ENCODE results near the gene ROBO1. TPM values are rescaled to one million over a fixed set of nuclear protein-coding genes. Genes with fewer than 3 reads are reported as not detected.

ROBO1 gene
- total and polyA plus RNA-seq, 2 donors (not counting 1 experiment from before 2014, with no cell fraction given): 0.27 to 3.2 TPM

DNA sequence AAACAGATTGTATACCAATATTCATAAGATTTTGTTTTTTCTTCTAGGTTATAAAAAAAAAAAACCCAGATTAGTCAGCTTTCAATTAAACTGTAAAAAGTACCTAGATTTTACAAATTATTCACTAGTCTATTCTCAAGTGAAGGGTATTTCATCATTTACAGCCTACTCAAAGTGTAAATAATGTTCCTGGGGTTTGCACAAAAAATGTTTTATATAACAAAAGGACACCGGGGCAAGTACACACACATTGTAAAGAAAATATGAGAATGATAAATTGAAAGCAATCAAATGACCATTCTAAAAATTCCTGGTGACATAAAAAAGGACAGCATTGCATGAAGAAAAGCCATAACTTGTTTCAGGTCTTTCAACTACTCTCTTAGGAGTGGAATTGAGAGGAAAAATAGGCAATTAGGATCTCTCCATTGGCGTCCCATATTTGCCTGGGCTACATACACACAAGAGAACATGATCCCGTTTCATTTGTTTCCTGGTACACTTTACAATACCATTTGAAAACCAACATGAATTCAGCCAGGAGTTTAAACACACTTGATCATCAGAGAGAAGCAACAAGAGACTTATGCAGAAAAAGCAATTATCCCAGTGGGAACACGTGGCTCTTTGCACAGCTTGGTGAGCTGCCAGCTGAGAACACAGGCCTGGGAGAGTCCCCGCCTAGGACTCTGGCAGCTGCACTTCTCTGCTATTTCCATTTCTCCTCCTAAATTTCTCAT, 1039.2 kb downstream of the ROBO1 start:
- ATAC-seq (ENCODE audit: low read depth): no peak
- no peak overlapping the region for H3K4me3 ChIP-seq (ENCODE audit: control extremely low read depth in 1 of 5, extremely low read depth in 1 of 5, insufficient read depth in 1 of 5, low read depth in 2 of 5, low read length in 4 of 5)
- WGBS (ENCODE audit: insufficient coverage): 65% methylated on average over 2 of the region's 5 CpGs
- no peak overlapping the region for H3K27ac ChIP-seq (ENCODE audit: low read length in 2 of 2)
- H3K27ac Mint-ChIP-seq: no peak overlapping the region
- H3K9me3 Mint-ChIP-seq (ENCODE audit: insufficient read depth): no peaks in the 10 kb centered on the region
- H3K4me1 Mint-ChIP-seq: no peaks in the 10 kb centered on the region
- TF ChIP-seq EZH2 (IDR thresholded peaks at IDR 0.05; ENCODE audit: borderline replicate concordance, insufficient read depth, low read depth, low read length, poor library complexity, severe bottlenecking) (no peak), CTCF (IDR thresholded peaks at IDR 0.05) (no peak)
- H3K4me1 ChIP-seq (ENCODE audit: control insufficient read depth in 2 of 2, insufficient read depth in 2 of 2, low read length in 2 of 2): no peaks in the 10 kb centered on the region
- no peaks in the 10 kb centered on the region for H4K20me1 ChIP-seq (ENCODE audit: control insufficient read depth, insufficient read depth, low read length, poor library complexity, severe bottlenecking)
- no peak overlapping the region for H2AFZ ChIP-seq (ENCODE audit: insufficient read depth, low read depth, low read length, poor library complexity, severe bottlenecking)
- no peaks in the 10 kb centered on the region for H3K27me3 ChIP-seq (replicated peaks in 1 of 4; ENCODE audit: control extremely low read depth in 1 of 4, control insufficient read depth in 3 of 4, insufficient read depth in 4 of 4, low read length in 3 of 4)
- intact Hi-C loops (cut with micrococcal nuclease): no loop called here
- H3K4me2 ChIP-seq (replicated peaks; ENCODE audit: low read depth, low read length, poor library complexity, severe bottlenecking): no peak overlapping the region
- H3K9me3 ChIP-seq (ENCODE audit: control extremely low read depth in 1 of 3, control insufficient read depth in 2 of 3, insufficient read depth in 1 of 3, low read length in 2 of 3): no peaks in the 10 kb centered on the region
- no peaks in the 10 kb centered on the region for H3K27me3 Mint-ChIP-seq
- POLR2A ChIA-PET: no interaction called here
- no peaks in the 10 kb centered on the region for H3K36me3 ChIP-seq (replicated peaks in 1 of 2; ENCODE audit: control extremely low read depth in 1 of 2, control insufficient read depth in 1 of 2, extremely low read depth in 1 of 2, insufficient read depth in 2 of 2, low read length in 1 of 2)
- no peak overlapping the region for H3K9ac ChIP-seq (ENCODE audit: low read length)
- no peak for DNase-seq
- CTCF ChIA-PET: no interaction called here
- no peak overlapping the region for H3K4me3 Mint-ChIP-seq
- H3K79me2 ChIP-seq (ENCODE audit: control insufficient read depth, insufficient read depth, low read length): no peaks in the 10 kb centered on the region

DNA sequence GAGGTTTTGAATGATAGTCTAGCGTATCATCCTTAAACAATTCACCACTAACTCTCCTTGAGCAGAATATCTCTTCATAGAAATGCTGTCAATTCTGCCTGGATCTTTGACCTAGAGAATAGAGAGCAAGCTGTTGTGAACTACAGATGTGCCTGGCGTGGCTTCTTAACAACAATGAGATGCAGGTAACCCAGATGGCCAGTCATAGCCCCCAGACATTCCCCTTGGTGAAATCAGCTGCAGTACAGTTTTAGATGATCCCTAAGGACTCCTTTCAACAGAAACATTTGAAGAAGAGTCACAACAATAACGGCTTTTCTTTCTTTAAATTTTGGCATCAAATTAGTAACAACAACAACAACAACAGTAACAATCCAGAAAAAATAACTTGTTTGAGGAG, 1041.3 kb downstream of the ROBO1 start:
- WGBS (ENCODE audit: insufficient coverage): 64% methylated on average over 1 of the region's 3 CpGs
- Histone ChIP-seq H3K27me3 (replicated peaks in 1 of 4; ENCODE audit: control extremely low read depth in 1 of 4, control insufficient read depth in 3 of 4, insufficient read depth in 4 of 4, low read length in 3 of 4) (no peaks in the 10 kb centered on the region), H3K4me1 (ENCODE audit: control insufficient read depth in 2 of 2, insufficient read depth in 2 of 2, low read length in 2 of 2) (no peaks in the 10 kb centered on the region), H3K79me2 (ENCODE audit: control insufficient read depth, insufficient read depth, low read length) (no peaks in the 10 kb centered on the region), H3K27ac (ENCODE audit: low read length in 2 of 2) (no peak overlapping the region), H4K20me1 (ENCODE audit: control insufficient read depth, insufficient read depth, low read length, poor library complexity, severe bottlenecking) (no peaks in the 10 kb centered on the region), H3K4me3 (ENCODE audit: control extremely low read depth in 1 of 5, extremely low read depth in 1 of 5, insufficient read depth in 1 of 5, low read depth in 2 of 5, low read length in 4 of 5) (no peak overlapping the region), H3K9ac (ENCODE audit: low read length) (no peak overlapping the region), H3K4me2 (replicated peaks; ENCODE audit: low read depth, low read length, poor library complexity, severe bottlenecking) (no peak overlapping the region), H3K36me3 (replicated peaks in 1 of 2; ENCODE audit: control extremely low read depth in 1 of 2, control insufficient read depth in 1 of 2, extremely low read depth in 1 of 2, insufficient read depth in 2 of 2, low read length in 1 of 2) (no peaks in the 10 kb centered on the region), H3K9me3 (ENCODE audit: control extremely low read depth in 1 of 3, control insufficient read depth in 2 of 3, insufficient read depth in 1 of 3, low read length in 2 of 3) (no peaks in the 10 kb centered on the region), H2AFZ (ENCODE audit: insufficient read depth, low read depth, low read length, poor library complexity, severe bottlenecking) (no peak overlapping the region)
- CTCF ChIA-PET: no interaction called here
- Mint-ChIP-seq H3K4me1 (no peaks in the 10 kb centered on the region), H3K27ac (no peak overlapping the region), H3K4me3 (no peak overlapping the region), H3K9me3 (ENCODE audit: insufficient read depth) (no peaks in the 10 kb centered on the region), H3K27me3 (no peaks in the 10 kb centered on the region)
- POLR2A ChIA-PET: no interaction called here
- no peak for TF ChIP-seq CTCF (IDR thresholded peaks at IDR 0.05)
- TF ChIP-seq EZH2 (IDR thresholded peaks at IDR 0.05; ENCODE audit: borderline replicate concordance, insufficient read depth, low read depth, low read length, poor library complexity, severe bottlenecking): no peak
- DNase-seq: no peak
- intact Hi-C loops (cut with micrococcal nuclease): no loop called here
- ATAC-seq (ENCODE audit: low read depth): no peak

All from B cell (primary cell).